NCI-H748 (cell line): ENCODE results near the gene SRPK1.

Experiments used
- DNase-seq: peaks from one replicate; lab custom pipeline; 2025; ENCODE audit not compliant: unreplicated experiment; lab: John Stamatoyannopoulos, UW

The SRPK1 gene

GRCh38 chr6:35903679-35904078, 17.2 kb downstream of the SRPK1 start:
- no peak for DNase-seq

- no peak for DNase-seq
These were observed 20.4 kb downstream of the SRPK1 start for GRCh38 chr6:35900448-35900847.

DNA sequence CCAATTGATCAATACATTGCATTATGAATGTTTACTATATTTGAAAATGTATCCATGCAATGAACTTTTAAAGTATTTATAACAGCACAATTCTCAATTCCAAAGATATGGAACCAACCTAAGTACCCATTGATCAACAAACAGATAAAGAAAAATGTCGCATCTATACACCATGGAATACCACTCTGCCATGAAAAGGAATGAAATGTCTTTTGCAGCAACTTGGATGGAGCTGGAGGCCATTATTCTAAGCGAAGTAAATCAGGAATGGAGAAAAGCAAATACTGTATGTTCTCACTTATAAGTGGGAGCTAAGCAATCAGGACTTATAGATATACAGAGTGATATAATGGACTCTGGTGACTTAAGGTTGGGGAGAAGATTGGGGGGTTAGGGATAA, 22.9 kb downstream of the SRPK1 start:
- no peak for DNase-seq

GRCh38 chr6:35897486-35897885, 23.4 kb downstream of the SRPK1 start:
- no peak for DNase-seq

DNA sequence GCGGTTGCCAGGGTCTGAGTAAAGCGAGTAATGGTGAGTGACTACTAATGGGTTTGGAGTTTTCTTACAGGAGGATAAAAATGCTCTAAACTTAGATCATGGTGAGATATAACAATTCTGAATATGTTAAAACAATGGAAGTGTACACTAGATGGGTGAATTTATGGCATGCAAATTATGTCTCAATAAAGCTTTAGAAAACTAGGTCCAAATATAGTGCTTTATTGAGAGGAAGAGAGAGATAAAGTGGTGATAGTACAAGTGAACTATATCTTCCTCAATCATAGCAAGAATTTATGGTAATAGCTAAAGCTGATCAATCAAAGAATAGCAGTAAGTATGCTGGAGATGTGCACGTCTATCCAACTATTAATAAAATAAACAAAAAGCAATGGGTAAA, 23.9 kb downstream of the SRPK1 start:
- DNase-seq, result no peak

DNA sequence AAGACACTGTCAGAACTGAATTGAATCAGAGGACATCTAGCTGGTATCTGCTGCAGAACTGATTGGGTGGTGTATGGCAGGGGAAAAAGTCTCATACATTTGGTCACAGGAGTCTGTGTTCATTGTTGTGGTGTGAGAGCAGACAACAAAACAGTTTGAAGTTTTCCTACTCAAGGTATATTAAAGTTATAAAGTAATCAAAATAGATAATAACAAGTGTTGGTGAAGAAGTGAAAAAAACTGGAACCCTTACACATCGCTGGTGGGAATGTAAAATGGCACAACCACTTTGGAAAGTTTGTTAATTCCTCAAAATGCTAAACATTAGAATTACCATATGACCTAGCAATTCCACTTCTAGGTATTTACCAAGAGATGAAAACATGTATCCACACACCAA, 24.7 kb downstream of the SRPK1 start:
- DNase-seq, result no peak

DNA sequence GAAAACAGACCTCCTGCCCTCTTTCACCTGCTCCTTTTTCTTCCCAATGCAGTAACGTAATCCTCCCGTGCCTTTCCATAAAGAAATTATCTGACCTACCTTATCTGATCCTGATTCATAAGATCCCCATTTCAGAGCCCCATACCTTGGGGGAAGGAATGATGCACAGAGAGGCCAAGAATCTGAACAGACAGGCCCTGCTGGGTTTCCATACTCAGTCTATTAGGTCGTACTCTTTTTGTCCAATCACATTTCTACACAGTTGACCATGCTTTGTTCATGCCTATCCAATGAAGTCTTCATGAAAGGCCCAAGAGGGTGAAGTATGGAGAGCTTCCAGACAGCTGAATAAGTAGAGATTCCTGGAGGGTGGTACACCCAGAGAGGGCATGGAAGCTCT, 25.3 kb downstream of the SRPK1 start:
- DNase-seq, result no peak

DNA sequence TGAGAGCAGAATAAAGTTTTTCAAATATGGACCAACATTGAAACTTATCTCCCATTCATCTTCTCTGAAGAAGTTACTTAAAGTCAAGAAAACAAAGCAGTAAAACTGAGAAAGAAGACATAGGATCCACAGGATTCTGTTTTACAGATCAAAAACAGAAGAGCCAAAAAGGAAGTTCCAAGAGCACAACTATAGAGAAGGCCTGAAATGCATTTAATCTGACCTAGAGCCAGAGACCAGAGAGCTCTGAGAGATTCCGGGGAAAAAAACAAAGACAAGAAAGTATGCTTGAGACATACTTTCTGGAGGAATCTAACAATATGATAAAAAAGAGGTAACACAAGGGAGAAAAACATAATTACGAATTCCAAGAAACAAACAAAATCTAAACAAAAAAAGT, 26.1 kb downstream of the SRPK1 start:
- no peak for DNase-seq

- DNase-seq, result no peak
These were observed 27.7 kb downstream of the SRPK1 start for GRCh38 chr6:35893246-35893645.

GRCh38 chr6:35892482-35892881, 28.4 kb downstream of the SRPK1 start:
- no peak for DNase-seq

- no peak for DNase-seq
These were observed 41.7 kb downstream of the SRPK1 start for GRCh38 chr6:35879151-35879550.

GRCh38 chr6:35876902-35877301, 44.0 kb downstream of the SRPK1 start:
- DNase-seq, result no peak

DNA sequence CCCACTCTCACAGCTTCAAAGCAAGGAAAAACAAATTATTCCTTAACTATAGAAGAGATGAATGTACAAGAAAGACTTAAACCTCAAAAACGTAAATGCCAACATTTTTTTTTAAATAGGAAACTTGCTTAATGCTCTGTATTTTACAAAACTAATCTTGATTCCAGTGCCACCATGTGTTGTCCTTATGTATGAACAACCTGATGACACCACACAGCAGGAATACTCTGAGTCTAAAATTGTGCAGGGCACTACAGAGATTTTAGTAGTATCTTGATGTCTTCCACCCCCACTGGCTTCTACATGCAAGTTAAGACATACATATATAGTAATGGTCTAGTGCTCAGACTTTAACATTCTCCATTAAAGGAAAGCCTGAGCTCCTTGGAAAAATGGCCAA, 46.2 kb downstream of the SRPK1 start:
- no peak for DNase-seq

- no peak for DNase-seq
These were observed 61.5 kb downstream of the SRPK1 start for GRCh38 chr6:35859367-35859766.

GRCh38 chr6:35857853-35858252, 63.0 kb downstream of the SRPK1 start:
- no peak for DNase-seq

DNA sequence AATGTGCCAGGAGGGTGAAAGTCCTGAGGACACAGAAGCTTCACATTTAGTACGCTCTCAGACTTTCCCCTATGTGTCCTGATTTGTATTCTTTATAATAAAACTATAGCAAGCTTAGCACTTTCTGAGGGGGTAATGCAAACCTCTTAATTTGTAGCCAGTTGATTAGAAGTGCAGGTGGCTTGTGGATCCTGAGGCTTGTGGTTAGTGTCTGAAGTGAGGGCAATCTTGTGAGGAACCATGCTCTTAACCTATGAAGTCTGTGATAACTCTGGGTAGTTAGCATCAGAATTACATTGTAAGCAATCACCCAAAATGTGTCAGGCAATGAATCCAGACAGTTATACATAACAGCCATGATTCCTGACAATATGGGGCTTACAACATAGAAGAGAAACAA, 64.6 kb downstream of the SRPK1 start:
- DNase-seq, result no peak

GRCh38 chr6:35852994-35853393, 67.9 kb downstream of the SRPK1 start:
- no peak for DNase-seq

- no peak for DNase-seq
These were observed 70.7 kb downstream of the SRPK1 start for GRCh38 chr6:35850208-35850607.

DNA sequence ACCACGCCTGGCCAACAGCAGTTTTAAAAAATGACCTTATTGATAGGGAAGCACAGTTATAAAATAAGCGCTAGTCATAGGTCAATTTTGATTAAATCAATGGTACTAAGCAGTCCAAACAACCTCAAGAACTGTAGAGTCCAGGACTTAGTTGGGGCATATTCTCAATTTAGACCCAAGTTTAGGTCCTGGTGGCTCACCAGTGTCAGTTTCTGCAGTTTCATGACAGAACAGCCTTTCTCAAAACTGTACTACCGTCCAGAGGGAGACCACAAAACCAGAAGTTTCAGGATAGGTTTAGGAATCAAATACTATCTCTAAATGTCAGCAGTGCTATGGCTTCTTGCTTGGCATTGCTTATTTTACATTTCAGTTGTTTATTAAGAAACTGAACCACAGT, 76.6 kb downstream of the SRPK1 start:
- no peak for DNase-seq

DNA sequence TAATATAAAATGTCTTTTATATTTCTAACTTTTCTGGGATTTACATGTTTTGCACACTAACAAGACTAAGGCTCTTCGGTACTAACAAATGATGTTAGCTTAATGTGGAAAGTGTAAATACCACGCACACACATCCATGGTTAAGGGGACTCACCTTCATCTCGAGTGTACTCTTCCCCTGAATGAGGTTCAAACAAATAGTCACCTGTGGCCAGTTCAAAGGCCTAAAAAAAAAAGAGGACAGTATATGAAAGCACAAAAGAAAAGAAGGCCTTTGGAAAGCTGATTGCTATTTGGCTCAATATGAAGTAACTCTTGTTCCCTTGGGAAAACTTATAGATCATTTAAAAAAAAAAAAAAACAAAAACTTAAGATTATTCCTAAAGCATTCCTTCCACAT, 78.5 kb downstream of the SRPK1 start:
- DNase-seq, result no peak

GRCh38 chr6:35839019-35839418, 81.9 kb downstream of the SRPK1 start:
- no peak for DNase-seq

GRCh38 chr6:35833536-35833935, 87.4 kb downstream of the SRPK1 start:
- DNase-seq, result no peak

DNA sequence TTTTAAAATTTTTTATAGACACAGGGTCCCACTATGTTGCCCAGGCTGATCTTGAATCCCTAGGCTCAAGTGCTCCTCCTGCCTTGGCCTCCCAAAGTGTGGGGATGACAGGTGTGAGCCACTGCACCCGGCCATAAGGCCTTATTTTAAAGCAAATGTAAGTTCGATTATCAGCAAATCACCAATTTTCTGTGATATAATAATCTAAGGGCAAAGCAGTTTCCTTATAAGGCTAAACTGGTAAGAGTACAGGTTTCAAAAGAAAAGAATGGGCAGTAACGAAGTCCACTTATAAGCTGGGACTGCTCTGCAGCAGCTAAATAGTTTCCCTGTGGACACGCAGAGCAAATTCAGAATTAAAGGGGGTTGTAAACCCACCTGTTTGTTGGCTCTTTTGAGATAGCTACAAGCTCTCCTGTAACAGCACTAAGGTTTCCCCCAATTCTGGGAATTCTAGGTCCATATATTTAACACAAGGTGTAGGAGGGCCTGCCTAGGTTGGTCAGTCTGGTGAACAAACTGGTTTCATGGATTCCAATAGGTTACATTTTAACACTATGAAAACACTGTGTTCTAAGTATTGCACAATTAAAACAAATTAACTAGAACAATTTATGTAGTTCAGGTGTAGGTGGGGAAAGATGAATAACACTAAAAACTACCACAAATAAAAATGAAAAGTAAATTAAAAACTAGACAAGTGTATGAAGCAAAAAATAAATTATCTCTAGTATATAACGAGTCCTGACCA, 89.5 kb downstream of the SRPK1 start:
- no peak for DNase-seq
